Esophagus squamous epithelium (tissue), 5 donors: ENCODE measurements around the gene FHIT. TPM values are rescaled to one million over a fixed set of nuclear protein-coding genes. Genes with fewer than 3 reads are reported as not detected.

ENCODE experiments used
- DNase-seq: peaks from one replicate; lab custom pipeline; 2025; lab: John Stamatoyannopoulos, UW
- H3K27ac ChIP-seq, 4 donors: fragments of 200-600 bp; sonication (generic); one replicate each; pipeline ENCODE4 v1.5.1; 2016 to 2019; ENCODE audit warnings: mild to moderate bottlenecking in 1 of 4
- H3K27me3 ChIP-seq, 4 donors: fragments of 200-600 bp; sonication (generic); 1 replicate in 3 of 4; 2 replicates in 1 of 4; pipeline versions ENCODE4 v1.5.1 to v1.6.0; 2017 to 2021; ENCODE audit warnings: antibody characterized with exemption in 1 of 4
- H3K36me3 ChIP-seq, 3 donors: fragments of 200-600 bp; sonication (generic); one replicate each; pipeline ENCODE4 v1.5.1; 2016 to 2019
- H3K4me1 ChIP-seq, 3 donors: fragments of 200-600 bp; sonication (generic); one replicate each; pipeline ENCODE4 v1.5.1; 2017 to 2019
- H3K4me3 ChIP-seq, 4 donors: fragments of 200-600 bp; sonication (generic); 1 replicate in 3 of 4; 2 replicates in 1 of 4; pipeline ENCODE4 v1.5.1; 2016 to 2019; ENCODE audit warnings: mild to moderate bottlenecking in 2 of 4, moderate library complexity in 1 of 4
- H3K9me3 ChIP-seq, 3 donors: fragments of 200-600 bp; sonication (generic); one replicate each; pipeline ENCODE4 v1.5.1; 2016 to 2019
- CTCF ChIP-seq, 6 experiments: fragments of 450-650 bp in 4 of 6; fragments of 200-600 bp in 2 of 6; sonication (generic) in 2 of 6; IDR thresholded peaks; one replicate each; pipeline ENCODE4 v1.5.1; 2016 to 2019; ENCODE audit warnings: antibody characterized with exemption in 6 of 6, mild to moderate bottlenecking in 4 of 6, moderate library complexity in 4 of 6
- POLR2A ChIP-seq, 4 donors: fragments of 450-650 bp; IDR thresholded peaks; one replicate each; pipeline ENCODE4 v1.6.1; 2017; ENCODE audit warnings: antibody characterized with exemption in 4 of 4, mild to moderate bottlenecking in 4 of 4, moderate library complexity in 3 of 4
- WGBS, 2 donors: methylation state at CpG; one replicate each; pipeline ENCODE4 v1.1.5; 2018; 5-methylcytosine and 5-hydroxymethylcytosine counted together
- intact Hi-C: fragments of 100-400 bp; cut with DNase I; formaldehyde crosslinking; loops from one replicate; pipeline ENCODE4 v1.15.0; 2022
- total RNA-seq, 4 donors: library from RNA; depleted of rRNA; stranded (reverse); fragments of >200 nt; gene quantifications; one replicate each; pipeline ENCODE4 v1.1.0, GENCODE V29; 2016
- donor health status: DM: yes; HTN: yes; CAD: no.

FHIT gene
- total RNA-seq, 4 donors from 2014 or later = 0.64 to 5.7 (median 3.1) TPM

- no peak for TF ChIP-seq POLR2A (IDR thresholded peaks at IDR 0.05)
- no peak for TF ChIP-seq CTCF (IDR thresholded peaks at IDR 0.05)
- WGBS, 2 donors = 57 to 80% methylated on average over 2 of the region's 2 CpGs
- H3K27ac ChIP-seq = no peak overlapping the region
- H3K27me3 ChIP-seq = no peaks in the 10 kb centered on the region
- H3K4me3 ChIP-seq = no peak overlapping the region
- no peaks in the 10 kb centered on the region for H3K9me3 ChIP-seq
- no peak for DNase-seq
- H3K4me1 ChIP-seq = peaks cover 0 to 8% (median 0%) of the 10 kb centered on the region in 3 donors
- intact Hi-C loops = no loop called here
- H3K36me3 ChIP-seq = no peaks in the 10 kb centered on the region
These were observed 1115.8 kb downstream of the FHIT start for GRCh38 chr3:60135474-60135873.

- no peaks in the 10 kb centered on the region for H3K27me3 ChIP-seq
- TF ChIP-seq CTCF (IDR thresholded peaks at IDR 0.05) (no peak), POLR2A (IDR thresholded peaks at IDR 0.05) (no peak)
- peaks cover 0 to 8% (median 0%) of the 10 kb centered on the region in 3 donors for H3K4me1 ChIP-seq
- H3K4me3 ChIP-seq = no peak overlapping the region
- H3K9me3 ChIP-seq = no peaks in the 10 kb centered on the region
- H3K36me3 ChIP-seq = no peaks in the 10 kb centered on the region
- DNase-seq = no peak
- 39 to 43% methylated on average over 2 of the region's 2 CpGs for WGBS, 2 donors
- intact Hi-C loops = no loop called here
- no peak overlapping the region for H3K27ac ChIP-seq
These were observed 1117.7 kb downstream of the FHIT start for GRCh38 chr3:60133269-60134162.

GRCh38 chr3:60131618-60132017, 1119.6 kb downstream of the FHIT start:
- H3K9me3 ChIP-seq = no peaks in the 10 kb centered on the region
- no peak overlapping the region for H3K27ac ChIP-seq
- no peaks in the 10 kb centered on the region for H3K36me3 ChIP-seq
- H3K27me3 ChIP-seq = no peaks in the 10 kb centered on the region
- no peak overlapping the region for H3K4me3 ChIP-seq
- TF ChIP-seq POLR2A (IDR thresholded peaks at IDR 0.05) (no peak), CTCF (IDR thresholded peaks at IDR 0.05) (no peak)
- intact Hi-C loops = no loop called here
- H3K4me1 ChIP-seq = peaks cover 0 to 8% (median 0%) of the 10 kb centered on the region in 3 donors
- DNase-seq = no peak

GRCh38 chr3:60126511-60127304, 1124.5 kb downstream of the FHIT start:
- Histone ChIP-seq H3K27me3 (no peaks in the 10 kb centered on the region), H3K4me1 (no peaks in the 10 kb centered on the region), H3K36me3 (no peaks in the 10 kb centered on the region), H3K27ac (no peak overlapping the region), H3K4me3 (no peak overlapping the region), H3K9me3 (no peaks in the 10 kb centered on the region)
- WGBS, 2 donors = 76 to 80% methylated on average over 5 to 6 of the region's 6 CpGs
- DNase-seq = no peak
- intact Hi-C loops = no loop called here
- no peak for TF ChIP-seq POLR2A (IDR thresholded peaks at IDR 0.05)
- TF ChIP-seq CTCF (IDR thresholded peaks at IDR 0.05) = no peak

- TF ChIP-seq POLR2A (IDR thresholded peaks at IDR 0.05) (no peak), CTCF (IDR thresholded peaks at IDR 0.05) (no peak)
- WGBS, 2 donors = 87 to 88% methylated on average over 3 of the region's 3 CpGs
- Histone ChIP-seq H3K27ac (no peak overlapping the region), H3K36me3 (no peaks in the 10 kb centered on the region), H3K9me3 (no peaks in the 10 kb centered on the region), H3K4me1 (no peaks in the 10 kb centered on the region), H3K4me3 (no peak overlapping the region), H3K27me3 (no peaks in the 10 kb centered on the region)
- DNase-seq = no peak
- intact Hi-C loops = no loop called here
These were observed 1125.6 kb downstream of the FHIT start for GRCh38 chr3:60125686-60126085.
